BLaER1 treated with 17β-estradiol and CSF1 and Interleukin-3, amounts not matched to agents 10 nM and 100 nM (cell line): ENCODE results near the gene TMEM138.

ENCODE experiments used
- H3K27ac ChIP-seq, 11 experiments: shearing (Covaris generic); formaldehyde crosslinking; 2 replicates each; pipeline ENCODE4 v1.8.1; 2022
- H3K27me3 ChIP-seq, 11 experiments: shearing (Covaris generic); formaldehyde crosslinking; 2 replicates each; pipeline ENCODE4 v1.8.1; 2022
- H3K36me3 ChIP-seq, 11 experiments: shearing (Covaris generic); formaldehyde crosslinking; 2 replicates each; pipeline ENCODE4 v1.8.1; 2022
- H3K4me1 ChIP-seq, 10 experiments: shearing (Covaris generic); formaldehyde crosslinking; 2 replicates each; pipeline ENCODE4 v1.8.1; 2022
- H3K4me2 ChIP-seq, 11 experiments: shearing (Covaris generic); formaldehyde crosslinking; 2 replicates each; pipeline ENCODE4 v1.8.1; 2022
- H3K4me3 ChIP-seq, 10 experiments: shearing (Covaris generic); formaldehyde crosslinking; 2 replicates each; pipeline ENCODE4 v1.8.1; 2022
- H3K9ac ChIP-seq, 11 experiments: shearing (Covaris generic); formaldehyde crosslinking; 2 replicates each; pipeline ENCODE4 v1.8.1; 2022
- H3K9me3 ChIP-seq, 11 experiments: shearing (Covaris generic); formaldehyde crosslinking; replicated peaks in 1 of 11; 2 replicates each; pipeline ENCODE4 v1.8.1; 2022
- H4K20me1 ChIP-seq, 11 experiments: shearing (Covaris generic); formaldehyde crosslinking; 2 replicates each; pipeline ENCODE4 v1.8.1; 2022
- Cebpa-rat ChIP-seq, 11 experiments: shearing (Covaris generic); IDR thresholded peaks; 2 replicates each; pipeline ENCODE4 v1.8.1; 2022

The TMEM138 gene

GRCh38 chr11:61338783-61339489 is 23.2 kb upstream of the TMEM138 start:
- Histone ChIP-seq H4K20me1 (no peaks in the 10 kb centered on the region), H3K27me3 (no peaks in the 10 kb centered on the region), H3K27ac (peak overlapping the region in 4 of 11 experiments; percentile 1 to 28 (median 22); a peak in 6 of 22 replicates), H3K4me1 (peaks cover 38 to 72% (median 50%) of the 10 kb centered on the region in 10 experiments), H3K9ac (peak overlapping the region in 6 of 11 experiments; percentile 4 to 35 (median 12); a peak in 2 of 22 replicates), H3K4me2 (no peak overlapping the region), H3K4me3 (no peak overlapping the region), H3K9me3 (no peaks in the 10 kb centered on the region), H3K36me3 (peaks cover 0 to 28% (median 8%) of the 10 kb centered on the region in 11 experiments; a peak in 8 of 22 replicates)
- no peak for TF ChIP-seq Cebpa-rat (IDR thresholded peaks at IDR 0.05)

- peaks cover 32 to 67% (median 45%) of the 10 kb centered on the region in 10 experiments for H3K4me1 ChIP-seq
- peak overlapping the region in 1 of 11 experiments; percentile 4; a peak in 1 of 22 replicates for H3K9ac ChIP-seq
- H4K20me1 ChIP-seq: no peaks in the 10 kb centered on the region
- peak overlapping the region in 1 of 11 experiments; percentile 6; a peak in 1 of 22 replicates for H3K4me2 ChIP-seq
- no peak for TF ChIP-seq Cebpa-rat (IDR thresholded peaks at IDR 0.05)
- H3K27me3 ChIP-seq: no peaks in the 10 kb centered on the region
- H3K4me3 ChIP-seq: no peak overlapping the region
- no peak overlapping the region for H3K27ac ChIP-seq
- H3K36me3 ChIP-seq: peaks cover 0 to 31% (median 8%) of the 10 kb centered on the region in 11 experiments; a peak in 8 of 22 replicates
- H3K9me3 ChIP-seq: no peaks in the 10 kb centered on the region
Measured at GRCh38 chr11:61339490-61339878, 22.7 kb upstream of the TMEM138 start.

- peaks cover 20 to 63% (median 37%) of the 10 kb centered on the region in 10 experiments for H3K4me1 ChIP-seq
- no peak overlapping the region for H3K4me3 ChIP-seq
- no peak overlapping the region for H3K9ac ChIP-seq
- TF ChIP-seq Cebpa-rat (IDR thresholded peaks at IDR 0.05): no peak
- peaks cover 0 to under 1% (median 0%) of the 10 kb centered on the region in 11 experiments; a peak in 1 of 22 replicates for H4K20me1 ChIP-seq
- no peaks in the 10 kb centered on the region for H3K27me3 ChIP-seq
- H3K36me3 ChIP-seq: peaks cover 0 to 42% (median 10%) of the 10 kb centered on the region in 11 experiments; a peak in 9 of 22 replicates
- no peak overlapping the region for H3K27ac ChIP-seq
- peak overlapping the region in 3 of 11 experiments; percentile 59 to 63 (median 63); a peak in 3 of 22 replicates for H3K4me2 ChIP-seq
- no peaks in the 10 kb centered on the region for H3K9me3 ChIP-seq
Measured at GRCh38 chr11:61340979-61341378, 21.2 kb upstream of the TMEM138 start.

- Histone ChIP-seq H3K36me3 (peaks cover 0 to 49% (median 10%) of the 10 kb centered on the region in 11 experiments; a peak in 9 of 22 replicates), H3K4me3 (no peak overlapping the region), H3K4me2 (peak overlapping the region in 9 of 11 experiments; percentile 41 to 63 (median 58); a peak in 15 of 22 replicates), H3K9me3 (no peaks in the 10 kb centered on the region), H3K9ac (peak overlapping the region in 3 of 11 experiments; percentile 15 to 18 (median 16); a peak in 2 of 22 replicates), H3K27me3 (no peaks in the 10 kb centered on the region), H4K20me1 (peaks cover 0 to 7% (median 0%) of the 10 kb centered on the region in 11 experiments; a peak in 1 of 22 replicates), H3K27ac (peak overlapping the region in 4 of 11 experiments; percentile 25 to 43 (median 40); a peak in 5 of 22 replicates), H3K4me1 (peaks cover 14 to 63% (median 34%) of the 10 kb centered on the region in 10 experiments)
- no peak for TF ChIP-seq Cebpa-rat (IDR thresholded peaks at IDR 0.05)
Measured at GRCh38 chr11:61341706-61342105, 20.5 kb upstream of the TMEM138 start.

GRCh38 chr11:61342207-61342803 is 19.9 kb upstream of the TMEM138 start:
- peak overlapping the region in 5 of 11 experiments; percentile 15 to 27 (median 18); a peak in 4 of 22 replicates for H3K9ac ChIP-seq
- H3K36me3 ChIP-seq: peaks cover 0 to 55% (median 11%) of the 10 kb centered on the region in 11 experiments; a peak in 10 of 22 replicates
- peaks cover 0 to 7% (median 0%) of the 10 kb centered on the region in 11 experiments; a peak in 1 of 22 replicates for H4K20me1 ChIP-seq
- peak overlapping the region in 6 of 11 experiments; percentile 25 to 43 (median 41); a peak in 8 of 22 replicates for H3K27ac ChIP-seq
- no peak overlapping the region for H3K4me3 ChIP-seq
- no peaks in the 10 kb centered on the region for H3K27me3 ChIP-seq
- H3K4me2 ChIP-seq: peak overlapping the region in 10 of 11 experiments; percentile 15 to 63 (median 54); a peak in 16 of 22 replicates
- peak in 3 of 11 experiments; percentile 10 to 44 (median 18); a peak in 1 of 22 replicates for TF ChIP-seq Cebpa-rat (IDR thresholded peaks at IDR 0.05)
- no peaks in the 10 kb centered on the region for H3K9me3 ChIP-seq
- H3K4me1 ChIP-seq: peaks cover 12 to 65% (median 30%) of the 10 kb centered on the region in 10 experiments; a peak in 18 of 20 replicates

- no peak for TF ChIP-seq Cebpa-rat (IDR thresholded peaks at IDR 0.05)
- Histone ChIP-seq H3K4me1 (peaks cover 7 to 70% (median 33%) of the 10 kb centered on the region in 10 experiments; a peak in 17 of 20 replicates), H3K4me3 (no peak overlapping the region), H4K20me1 (peaks cover 0 to 7% (median 0%) of the 10 kb centered on the region in 11 experiments; a peak in 1 of 22 replicates), H3K27me3 (no peaks in the 10 kb centered on the region), H3K36me3 (peaks cover 13 to 60% (median 25%) of the 10 kb centered on the region in 11 experiments), H3K4me2 (no peak overlapping the region), H3K9ac (peak overlapping the region in 1 of 11 experiments; percentile 7; a peak in 1 of 22 replicates), H3K9me3 (no peaks in the 10 kb centered on the region), H3K27ac (peak overlapping the region in 2 of 11 experiments; percentile 25 to 43; a peak in 2 of 22 replicates)
Measured at GRCh38 chr11:61343792-61344745, 18.1 kb upstream of the TMEM138 start.

- H3K27ac ChIP-seq: peak overlapping the region in 6 of 11 experiments; percentile 3 to 62 (median 26); a peak in 5 of 22 replicates
- no peak overlapping the region for H3K4me3 ChIP-seq
- no peaks in the 10 kb centered on the region for H3K9me3 ChIP-seq
- H3K27me3 ChIP-seq: no peaks in the 10 kb centered on the region
- H3K36me3 ChIP-seq: peaks cover 25 to 65% (median 34%) of the 10 kb centered on the region in 11 experiments
- peaks cover 7 to 73% (median 31%) of the 10 kb centered on the region in 10 experiments; a peak in 17 of 20 replicates for H3K4me1 ChIP-seq
- peak overlapping the region in 2 of 11 experiments; percentile 23 to 79; a peak in 2 of 22 replicates for H3K4me2 ChIP-seq
- H4K20me1 ChIP-seq: peaks cover 0 to 7% (median 0%) of the 10 kb centered on the region in 11 experiments; a peak in 1 of 22 replicates
- no peak for TF ChIP-seq Cebpa-rat (IDR thresholded peaks at IDR 0.05)
- peak overlapping the region in 4 of 11 experiments; percentile 2 to 30 (median 8); a peak in 4 of 22 replicates for H3K9ac ChIP-seq
Measured at GRCh38 chr11:61345170-61345610, 17.0 kb upstream of the TMEM138 start.
